ENCODE measurements around the gene CAMTA1.

CAMTA1 gene

GRCh38 chr1:7694600-7695496, 909.6 kb downstream of the CAMTA1 start:
- no peak overlapping the region for H3K4me3 ChIP-seq (ENCODE audit: low read depth, low read length)
- no peak for DNase-seq (ENCODE audit: low read depth)
- TF ChIP-seq, protein P1, sequence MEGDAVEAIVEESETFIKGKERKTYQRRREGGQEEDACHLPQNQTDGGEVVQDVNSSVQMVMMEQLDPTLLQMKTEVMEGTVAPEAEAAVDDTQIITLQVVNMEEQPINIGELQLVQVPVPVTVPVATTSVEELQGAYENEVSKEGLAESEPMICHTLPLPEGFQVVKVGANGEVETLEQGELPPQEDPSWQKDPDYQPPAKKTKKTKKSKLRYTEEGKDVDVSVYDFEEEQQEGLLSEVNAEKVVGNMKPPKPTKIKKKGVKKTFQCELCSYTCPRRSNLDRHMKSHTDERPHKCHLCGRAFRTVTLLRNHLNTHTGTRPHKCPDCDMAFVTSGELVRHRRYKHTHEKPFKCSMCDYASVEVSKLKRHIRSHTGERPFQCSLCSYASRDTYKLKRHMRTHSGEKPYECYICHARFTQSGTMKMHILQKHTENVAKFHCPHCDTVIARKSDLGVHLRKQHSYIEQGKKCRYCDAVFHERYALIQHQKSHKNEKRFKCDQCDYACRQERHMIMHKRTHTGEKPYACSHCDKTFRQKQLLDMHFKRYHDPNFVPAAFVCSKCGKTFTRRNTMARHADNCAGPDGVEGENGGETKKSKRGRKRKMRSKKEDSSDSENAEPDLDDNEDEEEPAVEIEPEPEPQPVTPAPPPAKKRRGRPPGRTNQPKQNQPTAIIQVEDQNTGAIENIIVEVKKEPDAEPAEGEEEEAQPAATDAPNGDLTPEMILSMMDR (conservative IDR thresholded peaks at IDR 0.05; ENCODE audit: low read depth, low read length) = no peak

DNA sequence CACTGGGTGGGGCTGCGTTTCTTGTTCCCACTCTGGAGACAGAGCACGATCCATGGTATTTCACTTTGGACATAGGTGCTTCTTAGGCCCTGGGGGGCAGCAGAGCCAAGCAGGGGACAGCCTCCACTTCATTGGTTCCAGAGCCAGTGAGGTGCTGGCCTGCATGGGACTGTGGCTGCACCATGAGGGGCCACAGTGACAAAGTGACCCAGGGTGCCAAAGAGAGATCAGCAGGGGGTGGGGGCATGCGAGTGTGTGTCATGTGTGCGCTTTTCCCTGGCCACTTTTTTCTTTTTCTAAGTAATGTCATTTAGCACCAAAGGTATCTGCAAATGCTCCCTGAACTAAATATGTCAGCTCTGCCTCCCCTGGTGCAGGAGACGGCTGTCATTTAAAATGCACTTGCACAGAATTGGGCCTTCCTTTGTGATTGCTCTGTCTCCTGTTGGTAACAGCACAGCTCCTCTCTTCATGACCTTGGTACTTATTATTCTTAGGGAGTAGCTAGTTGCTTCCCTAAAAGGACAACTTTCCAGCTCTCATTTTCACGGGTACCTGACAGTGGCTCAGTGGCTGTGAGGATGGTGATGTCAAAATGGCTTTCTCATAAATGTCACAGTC, 910.4 kb downstream of the CAMTA1 start:
- TF ChIP-seq, protein P1 (conservative IDR thresholded peaks at IDR 0.05; ENCODE audit: low read depth, low read length) = no peak
- no peak for DNase-seq (ENCODE audit: low read depth)
- H3K4me3 ChIP-seq (ENCODE audit: low read depth, low read length) = no peak overlapping the region

GRCh38 chr1:7698641-7699040, 913.4 kb downstream of the CAMTA1 start:
- no peak overlapping the region for H3K4me3 ChIP-seq (ENCODE audit: low read depth, low read length)
- DNase-seq (ENCODE audit: low read depth) = no peak
- TF ChIP-seq, protein P1 (conservative IDR thresholded peaks at IDR 0.05; ENCODE audit: low read depth, low read length) = no peak

DNA sequence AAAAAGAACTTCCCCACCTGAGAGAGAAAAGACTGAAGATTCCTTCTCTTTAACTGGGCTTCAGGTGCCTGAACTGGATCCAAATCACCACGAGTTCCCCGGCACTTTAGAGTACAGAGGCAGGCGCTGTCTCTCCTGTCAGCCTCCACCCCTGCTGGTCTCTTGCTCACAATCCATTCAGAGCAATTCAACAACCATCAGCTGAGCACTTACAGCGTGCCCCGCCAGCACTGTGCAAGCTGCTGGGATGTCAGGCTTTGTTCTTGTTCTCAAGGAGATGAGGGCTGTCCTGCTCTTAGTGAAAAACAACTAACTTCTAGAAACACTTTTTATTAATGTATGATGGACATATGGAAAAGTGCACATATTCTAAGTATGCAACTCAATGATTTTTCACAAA, 917.1 kb downstream of the CAMTA1 start:
- TF ChIP-seq, protein P1 (conservative IDR thresholded peaks at IDR 0.05; ENCODE audit: low read depth, low read length) = no peak
- DNase-seq (ENCODE audit: low read depth) = peak; percentile 21
- H3K4me3 ChIP-seq (ENCODE audit: low read depth, low read length) = no peak overlapping the region

DNA sequence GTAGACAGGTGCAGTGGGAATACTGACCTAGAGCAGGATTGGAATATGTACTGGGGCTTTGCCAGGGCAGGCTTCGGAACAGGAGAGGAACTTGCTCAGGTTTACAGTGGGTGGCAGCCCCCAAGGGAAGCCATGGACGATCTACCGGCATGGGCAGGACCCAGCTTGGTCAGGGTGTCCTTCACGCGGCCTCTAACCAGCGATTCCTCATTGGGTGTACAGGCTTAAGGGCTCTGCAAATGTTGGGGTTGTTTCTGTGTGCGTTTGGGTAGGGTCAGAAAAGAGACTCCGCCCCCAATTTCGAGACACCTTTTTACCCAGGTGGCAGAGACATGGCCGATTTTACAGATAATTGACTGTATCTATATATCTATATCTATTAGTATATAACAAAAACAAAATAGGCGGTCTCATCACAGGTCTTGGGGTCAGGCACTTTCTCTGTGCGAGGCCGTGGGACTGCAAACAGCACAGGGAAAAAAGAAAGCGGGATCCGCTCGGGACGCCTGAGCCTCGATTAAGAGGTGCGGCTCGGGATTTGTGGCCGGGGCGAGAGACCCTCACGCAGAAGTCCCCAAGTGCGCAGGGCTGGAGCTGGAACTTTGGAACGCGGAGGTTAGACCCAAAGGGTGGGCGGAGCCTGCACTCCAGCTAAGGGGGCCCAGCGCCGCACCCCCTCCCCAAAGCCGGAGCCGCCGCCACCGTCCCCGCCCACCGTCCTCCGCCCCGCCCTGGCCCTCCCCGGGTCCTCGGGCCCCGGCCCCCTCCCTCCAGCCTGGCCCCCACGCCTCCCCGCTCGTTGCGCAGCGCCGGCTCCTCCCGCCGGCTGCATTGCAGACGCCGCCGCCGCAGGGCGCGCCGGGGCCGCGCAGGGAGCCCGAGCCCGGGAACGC, 918.3 kb downstream of the CAMTA1 start:
- TF ChIP-seq, protein P1 (conservative IDR thresholded peaks at IDR 0.05; ENCODE audit: low read depth, low read length) = no peak
- no peak for DNase-seq (ENCODE audit: low read depth)
- H3K4me3 ChIP-seq (ENCODE audit: low read depth, low read length) = no peak overlapping the region

DNA sequence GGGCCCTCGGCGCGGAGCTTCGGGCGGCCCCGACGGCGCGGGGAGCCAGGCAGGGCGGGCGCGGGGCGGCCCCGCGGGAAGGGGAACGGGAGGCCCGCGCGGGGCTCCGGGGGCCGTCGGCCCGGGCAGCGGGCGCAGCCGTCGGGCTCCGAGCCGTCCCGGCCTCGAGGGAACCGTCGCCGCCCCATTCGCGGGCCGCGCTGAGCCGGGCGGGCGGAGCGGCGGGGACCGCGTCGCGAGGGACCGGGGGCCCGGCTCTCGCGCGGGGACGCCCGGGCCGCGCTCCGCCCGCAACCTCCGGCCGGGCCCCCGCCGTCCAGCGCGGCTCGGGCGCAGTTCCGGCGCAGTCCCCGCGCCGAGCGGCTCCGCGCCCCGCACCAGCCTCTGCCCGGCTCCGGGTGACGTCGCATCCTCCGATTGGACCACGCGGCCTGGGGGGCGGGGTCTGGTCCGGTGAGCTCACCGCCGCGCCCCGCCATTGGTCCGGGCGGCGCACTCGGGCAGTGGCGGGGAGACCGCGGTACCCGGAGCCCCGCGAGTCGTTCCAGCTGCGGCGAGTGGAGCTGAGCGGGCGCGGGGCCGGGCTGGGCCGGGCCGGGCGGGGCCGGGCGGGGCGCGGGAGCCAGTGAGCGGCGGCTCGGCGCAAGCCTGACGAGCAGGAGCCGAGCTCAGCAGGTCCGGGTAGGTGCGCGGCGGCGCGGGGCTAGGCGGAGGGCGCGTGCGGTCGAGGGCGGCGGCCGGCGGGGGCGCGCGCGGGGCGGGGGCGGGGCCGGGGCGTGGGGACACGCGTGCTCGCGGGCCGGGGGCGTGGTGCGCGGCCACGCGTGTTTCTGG, 919.2 kb downstream of the CAMTA1 start:
- TF ChIP-seq, protein P1 (conservative IDR thresholded peaks at IDR 0.05; ENCODE audit: low read depth, low read length) = no peak
- peak overlapping the region; percentile 26 for H3K4me3 ChIP-seq (ENCODE audit: low read depth, low read length)
- DNase-seq (ENCODE audit: low read depth) = peak; percentile 88

Measured in choroid plexus epithelial cell (primary cell).